ENCODE data around the gene PPP4R3A.

- TF ChIP-seq SUZ12 (IDR thresholded peaks at IDR 0.05), result no peak
- no peak for TF ChIP-seq BHLHE40 (IDR thresholded peaks at IDR 0.05; ENCODE audit: borderline replicate concordance)
- TF ChIP-seq L3MBTL2 (conservative IDR thresholded peaks at IDR 0.05), result no peak
- no peak for TF ChIP-seq ARNT (IDR thresholded peaks at IDR 0.05)
- TF ChIP-seq FOXM1 (IDR thresholded peaks at IDR 0.05; ENCODE audit: borderline replicate concordance), result no peak
- no peak for TF ChIP-seq TARDBP (IDR thresholded peaks at IDR 0.05)
- TF ChIP-seq FOXA1 (IDR thresholded peaks at IDR 0.05), result no peak
Observed at GRCh38 chr14:91554535-91555332, 44.6 kb upstream of the PPP4R3A start.
